ENCODE measurements around the gene ASGR2.
"Not testable (repeated sequence)": the region's sequence is repeated elsewhere in the genome, so short reads cannot be mapped to it uniquely, and the experiment has no call there.

Gene ASGR2

GRCh38 chr17:7107012-7107754 is 7.4 kb downstream of the ASGR2 start:
- Mint-ChIP-seq H3K27me3 (peaks cover 17% of the 10 kb centered on the region), H3K27ac (ENCODE audit: low read depth) (no peak overlapping the region), H3K4me1 (peaks cover 8% of the 10 kb centered on the region), H3K4me3 (no peak overlapping the region), H3K36me3 (ENCODE audit: insufficient read depth) (no peaks in the 10 kb centered on the region), H3K9me3 (no peaks in the 10 kb centered on the region)
- DNase-seq (ENCODE audit: low spot score in 2 of 2) (no peak), ATAC-seq (replicated peaks; ENCODE audit: extremely low read depth, poor library complexity, severe bottlenecking) (no peak)

GRCh38 chr17:7102421-7102820 is 12.2 kb downstream of the ASGR2 start:
- Mint-ChIP-seq H3K36me3 (ENCODE audit: insufficient read depth) (no peaks in the 10 kb centered on the region), H3K4me1 (no peaks in the 10 kb centered on the region)

GRCh38 chr17:7101531-7101930 is 13.1 kb downstream of the ASGR2 start:
- Mint-ChIP-seq H3K4me1 (no peaks in the 10 kb centered on the region), H3K36me3 (ENCODE audit: insufficient read depth) (no peaks in the 10 kb centered on the region), H3K9me3 (no peaks in the 10 kb centered on the region), H3K27ac (ENCODE audit: low read depth) (no peak overlapping the region), H3K4me3 (no peak overlapping the region), H3K27me3 (peaks cover 37% of the 10 kb centered on the region)
- DNase-seq (ENCODE audit: low spot score in 2 of 2) (no peak), ATAC-seq (replicated peaks; ENCODE audit: extremely low read depth, poor library complexity, severe bottlenecking) (no peak)

More at GRCh38 chr17:7102421-7102820, 12.2 kb downstream of the ASGR2 start:
- Mint-ChIP-seq H3K27ac (ENCODE audit: low read depth) (no peak overlapping the region), H3K4me3 (no peak overlapping the region), H3K27me3 (peaks cover 37% of the 10 kb centered on the region), H3K9me3 (no peaks in the 10 kb centered on the region)
- DNase-seq (ENCODE audit: low spot score in 2 of 2) (no peak), ATAC-seq (replicated peaks; ENCODE audit: extremely low read depth, poor library complexity, severe bottlenecking) (no peak)

- not testable (repeated sequence) for H3K27ac Mint-ChIP-seq (ENCODE audit: low read depth); ATAC-seq (replicated peaks; ENCODE audit: extremely low read depth, poor library complexity, severe bottlenecking); H3K4me1 Mint-ChIP-seq; H3K4me3 Mint-ChIP-seq; H3K36me3 Mint-ChIP-seq (ENCODE audit: insufficient read depth); H3K9me3 Mint-ChIP-seq; DNase-seq (ENCODE audit: low spot score in 2 of 2)
- peaks cover 41% of the 10 kb centered on the region for H3K27me3 Mint-ChIP-seq
Measured at GRCh38 chr17:7100641-7101379, 13.8 kb downstream of the ASGR2 start.

- ATAC-seq (replicated peaks; ENCODE audit: extremely low read depth, poor library complexity, severe bottlenecking) (no peak), DNase-seq (ENCODE audit: low spot score in 2 of 2) (no peak)
- Mint-ChIP-seq H3K4me1 (peaks cover 10% of the 10 kb centered on the region), H3K27ac (ENCODE audit: low read depth) (no peak overlapping the region), H3K9me3 (no peaks in the 10 kb centered on the region), H3K27me3 (peaks cover 60% of the 10 kb centered on the region), H3K36me3 (ENCODE audit: insufficient read depth) (peaks cover 2% of the 10 kb centered on the region), H3K4me3 (no peak overlapping the region)
Measured at GRCh38 chr17:7098802-7099459, 15.7 kb downstream of the ASGR2 start.

GRCh38 chr17:7097940-7098339 is 16.7 kb downstream of the ASGR2 start:
- H3K36me3 Mint-ChIP-seq (ENCODE audit: insufficient read depth): peaks cover 2% of the 10 kb centered on the region
- no peak overlapping the region for H3K4me3 Mint-ChIP-seq
- peaks cover 52% of the 10 kb centered on the region for H3K27me3 Mint-ChIP-seq
- H3K4me1 Mint-ChIP-seq: peaks cover 10% of the 10 kb centered on the region
- H3K27ac Mint-ChIP-seq (ENCODE audit: low read depth): no peak overlapping the region
- ATAC-seq (replicated peaks; ENCODE audit: extremely low read depth, poor library complexity, severe bottlenecking): no peak
- DNase-seq (ENCODE audit: low spot score in 2 of 2): no peak
- H3K9me3 Mint-ChIP-seq: no peaks in the 10 kb centered on the region

GRCh38 chr17:7095625-7096024 is 19.0 kb downstream of the ASGR2 start:
- H3K36me3 Mint-ChIP-seq (ENCODE audit: insufficient read depth): peaks cover 2% of the 10 kb centered on the region
- peaks cover 43% of the 10 kb centered on the region for H3K27me3 Mint-ChIP-seq
- peak overlapping the region; percentile 62 for H3K27ac Mint-ChIP-seq (ENCODE audit: low read depth)
- DNase-seq (ENCODE audit: low spot score in 2 of 2): no peak
- no peak for ATAC-seq (replicated peaks; ENCODE audit: extremely low read depth, poor library complexity, severe bottlenecking)
- H3K9me3 Mint-ChIP-seq: no peaks in the 10 kb centered on the region
- peaks cover 10% of the 10 kb centered on the region for H3K4me1 Mint-ChIP-seq
- no peak overlapping the region for H3K4me3 Mint-ChIP-seq

- no peaks in the 10 kb centered on the region for H3K9me3 Mint-ChIP-seq
- DNase-seq (ENCODE audit: low spot score in 2 of 2) (no peak), ATAC-seq (replicated peaks; ENCODE audit: extremely low read depth, poor library complexity, severe bottlenecking) (no peak)
- H3K27ac Mint-ChIP-seq (ENCODE audit: low read depth): no peak overlapping the region
- peaks cover 45% of the 10 kb centered on the region for H3K27me3 Mint-ChIP-seq
- H3K36me3 Mint-ChIP-seq (ENCODE audit: insufficient read depth): peaks cover 2% of the 10 kb centered on the region
- H3K4me3 Mint-ChIP-seq: peak overlapping the region; percentile 3
- peaks cover 10% of the 10 kb centered on the region for H3K4me1 Mint-ChIP-seq
Measured at GRCh38 chr17:7094652-7095019, 20.0 kb downstream of the ASGR2 start.

- not testable (repeated sequence) for H3K36me3 Mint-ChIP-seq (ENCODE audit: insufficient read depth); H3K9me3 Mint-ChIP-seq; DNase-seq (ENCODE audit: low spot score in 2 of 2); H3K27ac Mint-ChIP-seq (ENCODE audit: low read depth); H3K4me3 Mint-ChIP-seq; ATAC-seq (replicated peaks; ENCODE audit: extremely low read depth, poor library complexity, severe bottlenecking)
- peaks cover 51% of the 10 kb centered on the region for H3K27me3 Mint-ChIP-seq
- peaks cover 10% of the 10 kb centered on the region for H3K4me1 Mint-ChIP-seq
Measured at GRCh38 chr17:7091311-7092005, 23.2 kb downstream of the ASGR2 start.

- not testable (repeated sequence) for DNase-seq (ENCODE audit: low spot score in 2 of 2); H3K4me3 Mint-ChIP-seq; H3K9me3 Mint-ChIP-seq; ATAC-seq (replicated peaks; ENCODE audit: extremely low read depth, poor library complexity, severe bottlenecking); H3K4me1 Mint-ChIP-seq; H3K36me3 Mint-ChIP-seq (ENCODE audit: insufficient read depth); H3K27ac Mint-ChIP-seq (ENCODE audit: low read depth)
- H3K27me3 Mint-ChIP-seq: peaks cover 42% of the 10 kb centered on the region
Measured at GRCh38 chr17:7089570-7089969, 25.1 kb downstream of the ASGR2 start.

- H3K9me3 Mint-ChIP-seq; DNase-seq (ENCODE audit: low spot score in 2 of 2); H3K4me1 Mint-ChIP-seq; H3K36me3 Mint-ChIP-seq (ENCODE audit: insufficient read depth); ATAC-seq (replicated peaks; ENCODE audit: extremely low read depth, poor library complexity, severe bottlenecking); H3K27ac Mint-ChIP-seq (ENCODE audit: low read depth); H3K4me3 Mint-ChIP-seq: not testable (repeated sequence)
- H3K27me3 Mint-ChIP-seq: peaks cover 34% of the 10 kb centered on the region
Measured at GRCh38 chr17:7088442-7088841, 26.2 kb downstream of the ASGR2 start.

GRCh38 chr17:7084088-7084487 is 30.5 kb downstream of the ASGR2 start:
- no peak overlapping the region for H3K4me3 Mint-ChIP-seq
- no peaks in the 10 kb centered on the region for H3K9me3 Mint-ChIP-seq
- no peak overlapping the region for H3K27ac Mint-ChIP-seq (ENCODE audit: low read depth)
- peaks cover 33% of the 10 kb centered on the region for H3K4me1 Mint-ChIP-seq
- no peak for ATAC-seq (replicated peaks; ENCODE audit: extremely low read depth, poor library complexity, severe bottlenecking)
- peaks cover 3% of the 10 kb centered on the region for H3K36me3 Mint-ChIP-seq (ENCODE audit: insufficient read depth)
- peaks cover 22% of the 10 kb centered on the region for H3K27me3 Mint-ChIP-seq
- DNase-seq (ENCODE audit: low spot score in 2 of 2): no peak

Measured in central memory CD8-positive, alpha-beta T cell (primary cell).